Neural cell (in vitro differentiated cells): ENCODE data around the gene TMEM266. TPM values are rescaled to one million over a fixed set of nuclear protein-coding genes. Genes with fewer than 3 reads are reported as not detected.

Source experiments
- H2AFZ ChIP-seq: fragments of 200-600, 300-800 bp; sonication (generic), shearing (Covaris generic); 2 replicates; pipeline ENCODE4 v1.6.0; 2014; ENCODE audit warnings: low read depth, mild to moderate bottlenecking, antibody characterized with exemption, low read length, moderate library complexity
- H3F3A ChIP-seq: fragments of 200-600 bp; shearing (Covaris generic); 2 replicates; pipeline ENCODE4 v1.6.1; 2016; ENCODE audit warnings: mild to moderate bottlenecking, moderate library complexity, mixed read lengths, antibody characterized with exemption, low read length; ENCODE audit not compliant: insufficient read depth, poor library complexity, severe bottlenecking
- H3K27ac ChIP-seq: fragments of 200-600, 300-800 bp; sonication (generic), shearing (Covaris generic); 2 replicates; pipeline ENCODE4 v1.5.1; 2014; ENCODE audit warnings: mild to moderate bottlenecking, low read length, moderate library complexity
- H3K27me3 ChIP-seq: fragments of 300-800, 200-600 bp; sonication (generic), shearing (Covaris generic); 2 replicates; pipeline ENCODE4 v1.6.0; 2014; ENCODE audit warnings: mild to moderate bottlenecking, low read depth, low read length, moderate library complexity; ENCODE audit not compliant: insufficient read depth
- H3K36me3 ChIP-seq: fragments of 300-800, 200-600 bp; sonication (generic), shearing (Covaris generic); 2 replicates; pipeline ENCODE4 v1.5.1; 2014; ENCODE audit warnings: mild to moderate bottlenecking, antibody characterized with exemption, low read length, moderate library complexity; ENCODE audit not compliant: insufficient read depth
- H3K4me2 ChIP-seq: fragments of 300-800, 200-600 bp; sonication (generic), shearing (Covaris generic); 2 replicates; pipeline ENCODE4 v1.6.0; 2014; ENCODE audit warnings: mild to moderate bottlenecking, low read length
- H3K4me3 ChIP-seq: fragments of 300-800, 200-600 bp; sonication (generic), shearing (Covaris generic); 2 replicates; pipeline ENCODE4 v1.5.1; 2014; ENCODE audit warnings: mild to moderate bottlenecking, low read length, moderate library complexity
- H3K79me2 ChIP-seq: fragments of 200-600 bp; shearing (Covaris generic); replicated peaks from 2 replicates; pipeline ENCODE4 v1.6.0; 2014; ENCODE audit warnings: mild to moderate bottlenecking, low read length, moderate library complexity; ENCODE audit not compliant: insufficient read depth
- H3K9ac ChIP-seq: fragments of 300-800, 200-600 bp; sonication (generic), shearing (Covaris generic); 2 replicates; pipeline ENCODE4 v1.6.1; 2016; ENCODE audit warnings: mild to moderate bottlenecking, low read length, mixed read lengths
- H3K9me2 ChIP-seq: fragments of 200-600 bp; shearing (Covaris generic); 2 replicates; pipeline ENCODE4 v1.6.1; 2016; ENCODE audit warnings: mild to moderate bottlenecking, low read length, mixed read lengths; ENCODE audit not compliant: insufficient read depth
- H3K9me3 ChIP-seq: fragments of 200-600, 300-800 bp; sonication (generic), shearing (Covaris generic); 2 replicates; pipeline ENCODE4 v1.6.1; 2016; ENCODE audit warnings: mild to moderate bottlenecking, mixed run types, low read length, moderate library complexity, mixed read lengths
- H4K20me1 ChIP-seq: fragments of 200-600 bp; shearing (Covaris generic); 2 replicates; pipeline ENCODE4 v1.6.1; 2016; ENCODE audit warnings: mild to moderate bottlenecking, mixed run types; ENCODE audit not compliant: insufficient read depth
- EP300 ChIP-seq: fragments of 450-650 bp; conservative IDR thresholded peaks from 2 replicates; pipeline ENCODE4 v1.6.1; 2014; ENCODE audit warnings: antibody characterized with exemption, mild to moderate bottlenecking, moderate library complexity; ENCODE audit not compliant: poor library complexity, severe bottlenecking
- EZH2 ChIP-seq: fragments of 200-600, 300-800 bp; shearing (Covaris generic), sonication (generic); IDR thresholded peaks from 2 replicates; pipeline ENCODE4 v1.6.1; 2014; ENCODE audit warnings: antibody characterized with exemption, low read length, borderline replicate concordance, mild to moderate bottlenecking; ENCODE audit not compliant: insufficient read depth, poor library complexity, severe bottlenecking
- MXI1 ChIP-seq: fragments of 450-650 bp; conservative IDR thresholded peaks from 2 replicates; pipeline ENCODE4 v1.6.1; 2014; ENCODE audit warnings: antibody characterized with exemption, mild to moderate bottlenecking; ENCODE audit not compliant: poor library complexity, severe bottlenecking
- POLR2AphosphoS5 ChIP-seq: IDR thresholded peaks from 2 replicates; pipeline ENCODE4 v1.6.1; 2012
- RAD21 ChIP-seq: fragments of 450-650 bp; conservative IDR thresholded peaks from 2 replicates; pipeline ENCODE4 v1.6.1; 2014; ENCODE audit warnings: antibody characterized with exemption, mild to moderate bottlenecking, moderate library complexity
- SMC3 ChIP-seq: fragments of 450-650 bp; conservative IDR thresholded peaks from 2 replicates; pipeline ENCODE4 v1.6.1; 2014; ENCODE audit warnings: antibody characterized with exemption, mild to moderate bottlenecking, moderate library complexity; ENCODE audit not compliant: poor library complexity
- TAF1 ChIP-seq: IDR thresholded peaks from 2 replicates; pipeline ENCODE4 v1.6.1; 2012; ENCODE audit warnings: low read depth
- polyA plus RNA-seq: library from polyadenylated mRNA; depleted of rRNA; stranded (reverse); fragments of >200 nt; gene quantifications from 2 replicates; pipeline ENCODE4 v1.2.3, GENCODE V29; 2014
- TF ChIP-seq, protein P1 (sequence below): IDR thresholded peaks from 2 replicates; pipeline ENCODE4 v1.6.1; 2012; ENCODE audit warnings: borderline replicate concordance
- TF ChIP-seq, protein P2 (sequence below): fragments of 450-650 bp; IDR thresholded peaks from 2 replicates; pipeline ENCODE4 v1.5.1; 2014; ENCODE audit warnings: antibody characterized with exemption, mild to moderate bottlenecking, moderate library complexity; ENCODE audit not compliant: poor library complexity, severe bottlenecking

TMEM266 gene
- polyA plus RNA-seq, 1 donor from 2014 or later = 17.6 TPM

DNA sequence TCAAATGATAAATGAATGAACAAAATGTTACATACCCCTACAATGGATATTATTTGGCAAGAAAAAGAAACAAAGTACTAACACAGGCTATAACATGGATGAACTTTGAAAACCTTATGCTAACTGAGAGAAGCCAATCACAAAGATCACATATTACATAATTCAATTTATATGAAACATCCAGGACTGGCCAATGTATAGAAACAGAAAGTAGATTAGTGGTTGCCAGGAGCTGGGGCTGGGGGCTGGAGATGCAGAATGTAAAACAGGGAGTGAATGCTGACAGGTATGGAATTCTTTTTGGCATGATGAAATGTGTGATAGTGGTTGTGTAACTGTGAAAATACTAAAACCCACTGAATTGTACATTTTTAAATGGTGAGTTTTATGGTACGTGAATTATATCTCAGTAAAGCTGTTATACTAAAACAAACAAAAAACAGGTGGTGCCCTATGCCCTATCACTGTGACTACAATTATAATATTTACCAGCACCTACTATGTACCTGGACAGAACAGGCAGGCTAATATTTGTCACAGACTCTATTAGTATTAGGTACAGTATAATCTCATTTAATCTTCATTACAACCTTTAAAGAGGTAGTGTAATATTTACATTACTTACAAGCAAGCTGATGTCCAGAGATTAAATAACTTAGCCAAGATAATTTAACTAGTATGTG lies 161.4 kb downstream of the TMEM266 start:
- Histone ChIP-seq H3K36me3 (peaks cover 4% of the 10 kb centered on the region), H3K9me3 (no peaks in the 10 kb centered on the region), H3K79me2 (no peaks in the 10 kb centered on the region), H2AFZ (no peak overlapping the region), H3K27me3 (no peaks in the 10 kb centered on the region), H3F3A (no peaks in the 10 kb centered on the region), H4K20me1 (no peaks in the 10 kb centered on the region), H3K27ac (no peak overlapping the region), H3K4me3 (no peak overlapping the region), H3K4me2 (no peak overlapping the region), H3K9me2 (no peaks in the 10 kb centered on the region), H3K9ac (no peak overlapping the region)
- no peak for TF ChIP-seq MXI1
- TF ChIP-seq EP300 = no peak
- TF ChIP-seq SMC3 = no peak
- no peak for TF ChIP-seq TAF1
- no peak for TF ChIP-seq EZH2
- TF ChIP-seq, protein P1, sequence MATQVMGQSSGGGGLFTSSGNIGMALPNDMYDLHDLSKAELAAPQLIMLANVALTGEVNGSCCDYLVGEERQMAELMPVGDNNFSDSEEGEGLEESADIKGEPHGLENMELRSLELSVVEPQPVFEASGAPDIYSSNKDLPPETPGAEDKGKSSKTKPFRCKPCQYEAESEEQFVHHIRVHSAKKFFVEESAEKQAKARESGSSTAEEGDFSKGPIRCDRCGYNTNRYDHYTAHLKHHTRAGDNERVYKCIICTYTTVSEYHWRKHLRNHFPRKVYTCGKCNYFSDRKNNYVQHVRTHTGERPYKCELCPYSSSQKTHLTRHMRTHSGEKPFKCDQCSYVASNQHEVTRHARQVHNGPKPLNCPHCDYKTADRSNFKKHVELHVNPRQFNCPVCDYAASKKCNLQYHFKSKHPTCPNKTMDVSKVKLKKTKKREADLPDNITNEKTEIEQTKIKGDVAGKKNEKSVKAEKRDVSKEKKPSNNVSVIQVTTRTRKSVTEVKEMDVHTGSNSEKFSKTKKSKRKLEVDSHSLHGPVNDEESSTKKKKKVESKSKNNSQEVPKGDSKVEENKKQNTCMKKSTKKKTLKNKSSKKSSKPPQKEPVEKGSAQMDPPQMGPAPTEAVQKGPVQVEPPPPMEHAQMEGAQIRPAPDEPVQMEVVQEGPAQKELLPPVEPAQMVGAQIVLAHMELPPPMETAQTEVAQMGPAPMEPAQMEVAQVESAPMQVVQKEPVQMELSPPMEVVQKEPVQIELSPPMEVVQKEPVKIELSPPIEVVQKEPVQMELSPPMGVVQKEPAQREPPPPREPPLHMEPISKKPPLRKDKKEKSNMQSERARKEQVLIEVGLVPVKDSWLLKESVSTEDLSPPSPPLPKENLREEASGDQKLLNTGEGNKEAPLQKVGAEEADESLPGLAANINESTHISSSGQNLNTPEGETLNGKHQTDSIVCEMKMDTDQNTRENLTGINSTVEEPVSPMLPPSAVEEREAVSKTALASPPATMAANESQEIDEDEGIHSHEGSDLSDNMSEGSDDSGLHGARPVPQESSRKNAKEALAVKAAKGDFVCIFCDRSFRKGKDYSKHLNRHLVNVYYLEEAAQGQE = no peak

DNA sequence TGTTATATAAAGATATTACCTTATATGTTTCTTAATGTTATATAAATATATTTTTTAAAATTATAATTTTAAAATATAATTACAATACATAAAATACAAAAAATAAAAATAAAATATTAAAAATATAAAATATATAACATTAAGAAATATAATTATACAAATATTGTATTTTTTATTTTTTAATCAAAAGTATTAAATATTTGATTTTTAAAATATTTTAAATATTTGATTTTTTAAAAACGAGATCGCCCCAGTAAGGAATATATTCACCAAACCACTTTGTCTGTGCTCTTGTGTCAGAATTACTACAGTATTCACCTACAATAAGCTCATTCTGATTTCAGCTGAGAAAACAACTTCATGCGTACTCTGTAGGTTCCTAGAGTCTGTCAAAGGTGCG lies 162.4 kb downstream of the TMEM266 start:
- H3F3A ChIP-seq = no peaks in the 10 kb centered on the region
- no peaks in the 10 kb centered on the region for H3K9me3 ChIP-seq
- no peak overlapping the region for H2AFZ ChIP-seq
- TF ChIP-seq POLR2AphosphoS5 (no peak), TAF1 (no peak), MXI1 (no peak), SMC3 (no peak), RAD21 (no peak), EZH2 (no peak), EP300 (no peak)
- TF ChIP-seq, protein P2, sequence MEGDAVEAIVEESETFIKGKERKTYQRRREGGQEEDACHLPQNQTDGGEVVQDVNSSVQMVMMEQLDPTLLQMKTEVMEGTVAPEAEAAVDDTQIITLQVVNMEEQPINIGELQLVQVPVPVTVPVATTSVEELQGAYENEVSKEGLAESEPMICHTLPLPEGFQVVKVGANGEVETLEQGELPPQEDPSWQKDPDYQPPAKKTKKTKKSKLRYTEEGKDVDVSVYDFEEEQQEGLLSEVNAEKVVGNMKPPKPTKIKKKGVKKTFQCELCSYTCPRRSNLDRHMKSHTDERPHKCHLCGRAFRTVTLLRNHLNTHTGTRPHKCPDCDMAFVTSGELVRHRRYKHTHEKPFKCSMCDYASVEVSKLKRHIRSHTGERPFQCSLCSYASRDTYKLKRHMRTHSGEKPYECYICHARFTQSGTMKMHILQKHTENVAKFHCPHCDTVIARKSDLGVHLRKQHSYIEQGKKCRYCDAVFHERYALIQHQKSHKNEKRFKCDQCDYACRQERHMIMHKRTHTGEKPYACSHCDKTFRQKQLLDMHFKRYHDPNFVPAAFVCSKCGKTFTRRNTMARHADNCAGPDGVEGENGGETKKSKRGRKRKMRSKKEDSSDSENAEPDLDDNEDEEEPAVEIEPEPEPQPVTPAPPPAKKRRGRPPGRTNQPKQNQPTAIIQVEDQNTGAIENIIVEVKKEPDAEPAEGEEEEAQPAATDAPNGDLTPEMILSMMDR = no peak
- TF ChIP-seq, protein P1 = no peak
- H3K27me3 ChIP-seq = no peaks in the 10 kb centered on the region
- no peaks in the 10 kb centered on the region for H3K9me2 ChIP-seq
- no peak overlapping the region for H3K9ac ChIP-seq
- H3K4me3 ChIP-seq = no peak overlapping the region
- H3K27ac ChIP-seq = no peak overlapping the region
- H4K20me1 ChIP-seq = no peaks in the 10 kb centered on the region
- no peak overlapping the region for H3K4me2 ChIP-seq
- H3K79me2 ChIP-seq = no peaks in the 10 kb centered on the region
- H3K36me3 ChIP-seq = peaks cover 4% of the 10 kb centered on the region
